ENCODE measurements around the gene MIP.

DNA sequence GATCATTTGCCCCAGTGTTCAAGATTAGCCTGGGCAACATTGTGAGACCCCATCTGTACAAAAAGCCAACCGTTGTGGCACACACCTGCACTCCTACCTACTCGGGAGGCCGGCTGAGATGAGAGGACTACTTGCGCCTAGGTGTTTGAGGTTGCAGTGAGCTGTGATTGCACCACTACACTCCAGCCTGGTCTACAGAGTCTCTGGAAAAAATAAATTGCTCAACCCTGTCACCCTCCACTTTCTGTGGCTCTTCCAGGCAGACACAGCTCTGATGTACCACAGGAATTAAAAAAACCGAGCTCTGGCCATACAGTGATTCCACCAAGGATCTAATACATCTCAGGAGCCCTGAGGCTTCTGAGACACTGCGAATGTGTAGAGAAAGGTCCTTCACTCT is 19.6 kb downstream of the MIP start:
- TF ChIP-seq, protein P1, sequence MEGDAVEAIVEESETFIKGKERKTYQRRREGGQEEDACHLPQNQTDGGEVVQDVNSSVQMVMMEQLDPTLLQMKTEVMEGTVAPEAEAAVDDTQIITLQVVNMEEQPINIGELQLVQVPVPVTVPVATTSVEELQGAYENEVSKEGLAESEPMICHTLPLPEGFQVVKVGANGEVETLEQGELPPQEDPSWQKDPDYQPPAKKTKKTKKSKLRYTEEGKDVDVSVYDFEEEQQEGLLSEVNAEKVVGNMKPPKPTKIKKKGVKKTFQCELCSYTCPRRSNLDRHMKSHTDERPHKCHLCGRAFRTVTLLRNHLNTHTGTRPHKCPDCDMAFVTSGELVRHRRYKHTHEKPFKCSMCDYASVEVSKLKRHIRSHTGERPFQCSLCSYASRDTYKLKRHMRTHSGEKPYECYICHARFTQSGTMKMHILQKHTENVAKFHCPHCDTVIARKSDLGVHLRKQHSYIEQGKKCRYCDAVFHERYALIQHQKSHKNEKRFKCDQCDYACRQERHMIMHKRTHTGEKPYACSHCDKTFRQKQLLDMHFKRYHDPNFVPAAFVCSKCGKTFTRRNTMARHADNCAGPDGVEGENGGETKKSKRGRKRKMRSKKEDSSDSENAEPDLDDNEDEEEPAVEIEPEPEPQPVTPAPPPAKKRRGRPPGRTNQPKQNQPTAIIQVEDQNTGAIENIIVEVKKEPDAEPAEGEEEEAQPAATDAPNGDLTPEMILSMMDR (IDR thresholded peaks at IDR 0.05): no peak
- TF ChIP-seq POLR2AphosphoS5 (IDR thresholded peaks at IDR 0.05; ENCODE audit: low read depth, low read length) (no peak), SIN3A (IDR thresholded peaks at IDR 0.05; ENCODE audit: borderline replicate concordance, insufficient read depth, low read depth, low read length) (no peak)
- TF ChIP-seq, protein P2, sequence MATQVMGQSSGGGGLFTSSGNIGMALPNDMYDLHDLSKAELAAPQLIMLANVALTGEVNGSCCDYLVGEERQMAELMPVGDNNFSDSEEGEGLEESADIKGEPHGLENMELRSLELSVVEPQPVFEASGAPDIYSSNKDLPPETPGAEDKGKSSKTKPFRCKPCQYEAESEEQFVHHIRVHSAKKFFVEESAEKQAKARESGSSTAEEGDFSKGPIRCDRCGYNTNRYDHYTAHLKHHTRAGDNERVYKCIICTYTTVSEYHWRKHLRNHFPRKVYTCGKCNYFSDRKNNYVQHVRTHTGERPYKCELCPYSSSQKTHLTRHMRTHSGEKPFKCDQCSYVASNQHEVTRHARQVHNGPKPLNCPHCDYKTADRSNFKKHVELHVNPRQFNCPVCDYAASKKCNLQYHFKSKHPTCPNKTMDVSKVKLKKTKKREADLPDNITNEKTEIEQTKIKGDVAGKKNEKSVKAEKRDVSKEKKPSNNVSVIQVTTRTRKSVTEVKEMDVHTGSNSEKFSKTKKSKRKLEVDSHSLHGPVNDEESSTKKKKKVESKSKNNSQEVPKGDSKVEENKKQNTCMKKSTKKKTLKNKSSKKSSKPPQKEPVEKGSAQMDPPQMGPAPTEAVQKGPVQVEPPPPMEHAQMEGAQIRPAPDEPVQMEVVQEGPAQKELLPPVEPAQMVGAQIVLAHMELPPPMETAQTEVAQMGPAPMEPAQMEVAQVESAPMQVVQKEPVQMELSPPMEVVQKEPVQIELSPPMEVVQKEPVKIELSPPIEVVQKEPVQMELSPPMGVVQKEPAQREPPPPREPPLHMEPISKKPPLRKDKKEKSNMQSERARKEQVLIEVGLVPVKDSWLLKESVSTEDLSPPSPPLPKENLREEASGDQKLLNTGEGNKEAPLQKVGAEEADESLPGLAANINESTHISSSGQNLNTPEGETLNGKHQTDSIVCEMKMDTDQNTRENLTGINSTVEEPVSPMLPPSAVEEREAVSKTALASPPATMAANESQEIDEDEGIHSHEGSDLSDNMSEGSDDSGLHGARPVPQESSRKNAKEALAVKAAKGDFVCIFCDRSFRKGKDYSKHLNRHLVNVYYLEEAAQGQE (IDR thresholded peaks at IDR 0.05; ENCODE audit: insufficient read depth in 1 of 2, low read depth in 2 of 2, low read length in 1 of 2): no peak
